Keratinocyte (primary cell): ENCODE results near the gene ZFP36L2. TPM values are rescaled to one million over a fixed set of nuclear protein-coding genes. Genes with fewer than 3 reads are reported as not detected.

Source experiments
- DNase-seq: peaks from one replicate; pipeline ENCODE4 v3.0.0-alpha.2; 2011; ENCODE audit warnings: low read depth, missing footprints, low spot score
- FAIRE-seq: peaks from 2 replicates; lab custom pipeline; 2011; peaks lifted over from hg19 to GRCh38; lab: Jason Lieb, UNC
- H2AFZ ChIP-seq: 2 replicates; pipeline ENCODE4 v1.6.0; 2012; ENCODE audit warnings: low read length, control low read depth, inconsistent platforms; ENCODE audit not compliant: control insufficient read depth
- H3K27ac ChIP-seq: 2 replicates; pipeline ENCODE4 v1.5.1; 2011; ENCODE audit warnings: low read length; ENCODE audit not compliant: control insufficient read depth, insufficient read depth
- H3K27me3 ChIP-seq: 3 replicates; pipeline ENCODE4 v1.6.0; 2011; ENCODE audit warnings: low read length; ENCODE audit not compliant: control insufficient read depth, insufficient read depth; ENCODE audit errors: extremely low read depth
- H3K36me3 ChIP-seq, 2 experiments: 2 replicates in 1 of 2; 3 replicates in 1 of 2; pipeline ENCODE4 v1.5.1; 2011; ENCODE audit warnings: low read length in 2 of 2, mild to moderate bottlenecking in 1 of 2; ENCODE audit not compliant: control insufficient read depth in 2 of 2, insufficient read depth in 2 of 2; ENCODE audit errors: extremely low read depth in 1 of 2
- H3K4me1 ChIP-seq: 3 replicates; pipeline ENCODE4 v1.5.1; 2011; ENCODE audit warnings: low read length; ENCODE audit not compliant: control insufficient read depth, insufficient read depth; ENCODE audit errors: extremely low read depth
- H3K4me2 ChIP-seq: 3 replicates; pipeline ENCODE4 v1.6.0; 2011; ENCODE audit warnings: low read depth, low read length; ENCODE audit not compliant: control insufficient read depth, insufficient read depth; ENCODE audit errors: extremely low read depth
- H3K4me3 ChIP-seq, 3 experiments: fragments of 200-600 bp in 1 of 3; sonication (generic) in 1 of 3; 2 replicates in 2 of 3; 3 replicates in 1 of 3; pipeline ENCODE4 v1.5.1; 2011 to 2016; ENCODE audit warnings: low read length in 3 of 3, mild to moderate bottlenecking in 3 of 3, control low read depth in 2 of 3, inconsistent platforms in 1 of 3, low read depth in 1 of 3, mixed read lengths in 1 of 3, mixed run types in 1 of 3, moderate library complexity in 1 of 3; ENCODE audit not compliant: control insufficient read depth in 2 of 3, insufficient read depth in 2 of 3; ENCODE audit errors: extremely low read depth in 1 of 3
- H3K79me2 ChIP-seq: 2 replicates; pipeline ENCODE4 v1.6.0; 2012; ENCODE audit warnings: low read length; ENCODE audit not compliant: control insufficient read depth, insufficient read depth
- H3K9ac ChIP-seq: 3 replicates; pipeline ENCODE4 v1.6.0; 2011; ENCODE audit warnings: low read length; ENCODE audit not compliant: control insufficient read depth, insufficient read depth; ENCODE audit errors: extremely low read depth
- H3K9me1 ChIP-seq: 3 replicates; pipeline ENCODE4 v1.6.0; 2011; ENCODE audit warnings: low read length; ENCODE audit not compliant: control insufficient read depth, insufficient read depth; ENCODE audit errors: extremely low read depth
- H3K9me3 ChIP-seq: 2 replicates; pipeline ENCODE4 v1.5.1; 2012; ENCODE audit warnings: low read depth, low read length; ENCODE audit not compliant: control insufficient read depth
- H4K20me1 ChIP-seq: 3 replicates; pipeline ENCODE4 v1.6.0; 2011; ENCODE audit warnings: low read length; ENCODE audit not compliant: control insufficient read depth, insufficient read depth; ENCODE audit errors: extremely low read depth
- CTCF ChIP-seq, 3 experiments: IDR thresholded peaks in 1 of 3; conservative IDR thresholded peaks in 1 of 3; optimal IDR thresholded peaks in 1 of 3; 2 replicates in 2 of 3; 3 replicates in 1 of 3; pipeline versions ENCODE3 to v1.5.1; 2011; ENCODE audit warnings: low read length in 3 of 3, mild to moderate bottlenecking in 3 of 3, moderate library complexity in 2 of 3, control low read depth in 1 of 3, inconsistent platforms in 1 of 3; ENCODE audit not compliant: insufficient read depth in 2 of 3; ENCODE audit errors: extremely low read depth in 1 of 3
- EZH2 ChIP-seq: IDR thresholded peaks from one replicate; pipeline ENCODE4 v1.6.1; 2012; ENCODE audit warnings: inconsistent platforms, mild to moderate bottlenecking, low read length, moderate library complexity
- dilution Hi-C: fragments of 300-500 bp; cut with MboI; formaldehyde crosslinking; loops from one replicate; pipeline ENCODE4 v1.7.0; 2020; ENCODE audit warnings: low sequenced_read_pairs; ENCODE audit not compliant: extremely low pct_ligation_motif_present
- polyA plus RNA-seq, 5 experiments: library from polyadenylated mRNA; depleted of rRNA in 3 of 5; stranded (reverse) in 3 of 5; stranded (forward) in 1 of 5; unstranded in 1 of 5; fragments of >200 nt; gene quantifications; 1 replicate in 1 of 5; 2 replicates in 3 of 5; 3 replicates in 1 of 5; pipeline versions ENCODE4 v1.2.1 to v1.2.3, GENCODE V29; 2011 to 2012; ENCODE audit warnings: missing spikeins in 2 of 5, low read depth in 1 of 5, low replicate concordance in 1 of 5

The ZFP36L2 gene
- polyA plus RNA-seq, 1 donor (not counting 4 experiments of a cell fraction or from before 2014, with no cell fraction given), result 52.4 TPM

DNA sequence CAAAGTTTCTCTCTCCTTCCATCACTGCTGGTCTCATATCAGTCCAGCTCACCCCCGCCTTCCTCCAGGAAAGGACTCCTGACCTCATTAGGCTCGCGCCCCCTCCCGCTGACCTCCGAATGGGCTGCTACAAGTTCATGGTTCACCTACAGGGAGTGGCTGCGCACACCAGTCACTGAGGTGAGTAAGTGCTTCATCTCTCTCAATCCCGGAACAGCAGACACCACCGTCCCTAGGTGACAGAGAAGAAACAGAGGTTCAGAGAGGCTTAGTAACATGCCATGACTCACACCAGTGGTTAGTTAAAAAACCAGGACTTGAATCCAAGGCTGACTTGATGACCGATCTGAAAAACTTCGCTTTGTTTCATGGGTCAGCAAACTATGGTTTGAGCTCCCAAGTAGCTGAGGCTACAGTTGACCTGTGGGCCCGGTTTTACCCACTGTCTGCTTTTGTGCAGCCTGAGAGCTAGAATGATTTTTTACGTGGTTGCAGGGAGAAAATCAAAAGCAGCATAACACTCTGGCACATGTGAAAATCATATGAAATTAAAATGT, 42.0 kb downstream of the ZFP36L2 start:
- TF ChIP-seq EZH2 (no peak), CTCF (optimal IDR thresholded peaks at IDR 0.05 in 1 of 3, IDR thresholded peaks at IDR 0.05 in 1 of 3, conservative IDR thresholded peaks at IDR 0.05 in 1 of 3; ENCODE audit: extremely low read depth in 1 of 3, insufficient read depth in 2 of 3, low read length in 3 of 3) (no peak)
- Histone ChIP-seq H3K79me2 (no peaks in the 10 kb centered on the region), H3K9me3 (no peaks in the 10 kb centered on the region), H3K27me3 (no peaks in the 10 kb centered on the region), H3K27ac (peak overlapping the region; percentile 19), H3K4me2 (no peak overlapping the region), H3K4me1 (peaks cover 26% of the 10 kb centered on the region), H3K9me1 (no peaks in the 10 kb centered on the region), H3K36me3 (no peaks in the 10 kb centered on the region), H3K4me3 (no peak overlapping the region), H3K9ac (no peak overlapping the region), H2AFZ (no peak overlapping the region), H4K20me1 (no peaks in the 10 kb centered on the region)
- peak; percentile 65 for FAIRE-seq
- dilution Hi-C loops, result no loop called here
- peak; percentile 93 for DNase-seq

DNA sequence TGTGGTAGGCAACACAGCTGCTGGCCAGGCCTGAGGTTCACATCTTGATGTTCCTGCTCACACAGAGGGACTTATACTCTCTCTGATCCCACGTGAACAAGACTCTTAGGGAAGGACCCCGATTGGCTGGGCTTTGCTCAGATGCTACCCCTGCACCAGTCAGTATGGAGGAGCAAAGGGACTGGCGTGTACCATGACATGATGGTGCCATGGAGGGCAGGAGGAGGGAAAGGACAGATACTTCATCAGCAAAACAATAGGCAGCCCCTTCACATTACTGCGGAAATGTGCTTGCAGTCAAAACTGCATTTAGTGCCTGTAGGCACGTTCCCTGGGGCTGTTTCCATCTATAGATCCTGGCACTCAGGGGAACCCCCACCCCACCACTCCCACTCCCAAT, 42.7 kb downstream of the ZFP36L2 start:
- FAIRE-seq (no peak), DNase-seq (no peak)
- Histone ChIP-seq H3K9ac (peak overlapping the region; percentile 4), H3K27ac (no peak overlapping the region), H3K79me2 (no peaks in the 10 kb centered on the region), H2AFZ (no peak overlapping the region), H3K27me3 (no peaks in the 10 kb centered on the region), H4K20me1 (no peaks in the 10 kb centered on the region), H3K9me1 (no peaks in the 10 kb centered on the region), H3K4me3 (no peak overlapping the region), H3K9me3 (no peaks in the 10 kb centered on the region), H3K4me1 (peaks cover 32% of the 10 kb centered on the region), H3K4me2 (no peak overlapping the region), H3K36me3 (no peaks in the 10 kb centered on the region)
- TF ChIP-seq CTCF (optimal IDR thresholded peaks at IDR 0.05 in 1 of 3, IDR thresholded peaks at IDR 0.05 in 1 of 3, conservative IDR thresholded peaks at IDR 0.05 in 1 of 3; ENCODE audit: extremely low read depth in 1 of 3, insufficient read depth in 2 of 3, low read length in 3 of 3) (no peak), EZH2 (no peak)
- dilution Hi-C loops, result no loop called here
